Head of caudate nucleus (tissue), 42 donors: ENCODE measurements around the gene GCNT2.
"Not testable (repeated sequence)": the region's sequence is repeated elsewhere in the genome, so short reads cannot be mapped to it uniquely, and the experiment has no call there.

Source experiments
- DNase-seq, 42 donors: peaks; one replicate each; pipeline versions ENCODE4 v3.0.0 to v3.0.0-alpha.2; 2020 to 2021; ENCODE audit warnings: mixed read lengths in 7 of 42
- intact Hi-C: fragments of 100-400 bp; cut with DNase I; formaldehyde crosslinking; loops from one replicate; pipeline ENCODE4 v1.15.0; 2022

The GCNT2 gene

DNA sequence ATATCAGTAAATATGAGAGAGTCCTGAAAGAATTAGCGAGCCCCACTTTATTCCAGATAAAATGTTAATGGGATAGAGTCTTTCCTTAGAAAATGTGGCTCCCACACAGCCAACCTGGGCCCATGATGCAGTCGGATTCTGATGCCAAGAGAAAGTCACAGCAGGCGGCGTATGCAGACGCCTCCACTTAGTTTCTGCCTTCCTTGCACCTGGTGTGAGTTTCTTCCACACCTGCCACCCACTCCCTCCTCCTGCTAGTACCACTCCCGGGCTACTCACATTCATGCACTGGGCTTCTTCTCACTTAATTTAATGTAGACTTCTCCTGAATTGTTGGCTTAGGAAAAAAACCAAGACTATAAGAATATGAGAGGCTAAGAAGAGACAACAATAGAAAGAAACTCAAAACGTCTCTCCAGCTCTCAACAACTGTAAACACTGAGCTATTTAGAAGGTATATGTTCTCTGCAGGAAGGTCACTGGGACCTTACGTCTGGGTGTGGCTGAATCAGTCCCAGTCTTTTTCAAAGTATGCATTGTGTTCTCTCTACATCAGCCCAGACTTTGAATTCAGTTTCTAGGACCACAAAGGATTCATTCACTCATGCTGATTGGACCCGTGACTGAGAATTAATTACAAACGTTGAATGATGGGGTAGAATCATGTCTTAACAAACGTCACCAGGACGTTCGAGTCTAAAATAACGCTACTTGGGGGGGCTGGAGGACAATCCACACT is 70.4 kb downstream of the GCNT2 start:
- DNase-seq, result no peak
- intact Hi-C loops, result no loop called here

DNA sequence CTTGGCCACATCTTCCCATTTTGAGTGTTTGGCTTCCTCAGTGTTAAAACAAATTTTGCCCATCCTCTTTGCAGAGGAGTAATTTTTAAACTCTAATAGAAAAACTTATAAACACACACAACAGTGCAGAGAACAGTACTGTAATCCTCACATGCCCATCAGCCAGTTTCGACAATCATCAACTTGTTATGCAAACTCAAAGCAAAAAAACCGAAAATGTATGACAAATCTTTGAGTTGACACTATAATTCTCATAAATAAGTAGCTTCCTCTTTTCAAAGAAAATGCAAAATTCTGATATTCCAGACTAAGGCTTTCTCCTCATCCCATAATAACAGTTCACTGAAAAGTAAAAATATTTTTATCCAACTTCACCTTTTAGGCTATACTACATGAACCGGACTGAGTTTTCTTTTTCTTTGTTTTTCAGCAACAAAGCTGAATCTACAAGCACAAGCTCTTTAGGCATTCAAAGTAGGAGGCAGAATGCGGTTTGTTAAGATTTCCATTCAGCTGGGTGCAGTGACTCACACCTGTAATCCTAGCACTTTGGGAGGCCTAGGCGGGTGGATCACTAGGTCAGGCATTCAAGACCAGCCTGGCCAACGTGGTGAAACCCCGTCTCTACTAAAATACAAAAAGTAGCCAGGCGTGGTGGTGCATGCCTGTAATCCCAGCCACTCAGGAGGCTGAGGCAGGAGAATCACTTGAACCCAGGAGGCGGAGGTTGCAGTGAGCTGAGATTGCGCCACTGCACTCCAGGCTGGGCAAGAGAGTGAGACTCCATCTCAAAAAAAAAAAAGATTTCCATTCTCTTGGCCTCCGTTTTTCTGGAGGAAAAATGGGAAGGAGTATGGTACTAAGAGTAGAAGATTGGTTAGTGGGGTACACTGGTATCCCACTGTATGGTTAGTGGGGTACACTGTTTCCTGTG is 74.8 kb downstream of the GCNT2 start:
- no peak for DNase-seq
- intact Hi-C loops, result no loop called here

DNA sequence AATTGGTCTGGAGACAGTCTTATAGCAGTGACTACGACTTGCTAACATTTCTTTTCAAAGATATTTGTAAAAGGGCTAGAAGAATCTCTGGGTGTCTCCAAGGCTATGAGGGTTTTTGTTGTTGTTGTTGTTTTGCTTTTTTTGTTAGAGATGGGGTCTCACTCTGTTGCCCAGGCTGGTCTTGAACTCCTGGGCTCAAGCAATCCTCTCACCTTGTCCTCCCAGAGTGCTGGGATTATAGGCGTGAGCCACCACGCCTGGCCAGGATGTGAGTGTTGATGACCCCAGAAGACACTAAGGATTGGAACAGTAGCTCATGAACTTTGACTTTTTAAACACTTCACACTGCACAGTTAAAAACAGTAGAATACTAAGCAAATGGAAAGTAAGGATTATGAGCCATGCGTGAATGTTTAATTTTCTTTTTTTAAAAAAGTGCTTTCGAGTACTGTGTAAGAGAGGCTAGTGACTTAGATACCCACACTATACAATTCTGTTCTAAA is 76.4 kb downstream of the GCNT2 start:
- intact Hi-C loops, result no loop called here
- DNase-seq, result no peak

DNA sequence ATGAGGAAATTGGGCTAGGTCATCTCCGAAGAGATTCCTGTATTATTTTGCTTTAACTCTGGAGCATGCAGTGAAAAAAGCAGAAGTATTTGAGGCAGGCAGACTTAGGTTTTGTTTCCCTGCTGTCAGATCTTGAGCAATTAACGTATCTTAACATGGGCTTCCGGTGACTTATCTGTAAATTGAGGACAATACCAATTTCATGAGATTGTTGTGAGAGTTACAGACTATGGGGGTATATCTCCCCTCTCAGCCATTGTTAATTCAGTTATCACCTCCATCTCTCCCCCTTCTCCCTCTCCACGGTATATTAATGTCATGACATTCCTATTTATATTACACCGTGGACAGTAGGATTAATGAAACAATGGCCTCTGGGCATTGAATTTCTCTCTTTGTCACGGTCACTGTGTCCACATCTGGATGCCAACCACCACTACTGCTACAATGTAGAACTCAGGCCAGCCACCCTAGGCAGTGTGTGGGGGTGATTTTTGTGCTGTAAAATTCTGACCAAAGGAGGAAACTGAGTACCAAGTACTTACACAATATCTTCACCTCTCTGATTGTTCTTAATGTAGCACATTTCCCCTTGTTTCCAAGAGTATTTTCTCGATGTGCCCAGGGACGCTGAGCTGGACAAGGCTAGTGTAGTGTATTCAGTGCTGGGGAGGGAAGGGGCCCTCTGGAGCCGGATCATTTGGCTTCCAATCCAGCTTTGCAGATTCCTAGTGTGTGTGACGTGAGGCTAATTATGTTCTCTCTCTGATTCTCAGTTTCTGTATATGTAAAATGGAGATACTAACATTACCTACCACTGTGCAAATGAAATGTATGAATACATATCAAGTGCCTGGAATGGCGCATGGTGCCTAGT is 77.2 kb downstream of the GCNT2 start:
- intact Hi-C loops, result no loop called here
- no peak for DNase-seq

DNA sequence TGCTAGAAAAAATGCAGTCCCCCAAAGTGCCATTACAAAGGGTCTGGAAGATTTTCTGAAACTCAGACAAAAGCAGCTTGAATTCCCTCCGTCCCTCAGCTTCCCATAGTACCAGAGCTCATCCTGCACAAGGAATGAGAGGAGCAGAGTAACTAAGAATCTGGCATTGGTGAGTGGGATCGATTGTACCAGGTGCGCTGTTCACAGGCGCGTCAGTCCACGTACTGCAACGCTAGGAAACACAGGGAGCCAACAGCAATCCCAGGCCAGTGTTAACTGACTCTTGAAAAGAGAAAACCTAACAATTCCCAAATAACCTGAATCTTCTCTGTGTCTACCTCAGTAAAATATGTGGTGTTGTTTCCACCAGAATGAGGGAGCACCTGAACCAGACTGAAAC is 77.9 kb downstream of the GCNT2 start:
- intact Hi-C loops, result no loop called here
- DNase-seq, result no peak

DNA sequence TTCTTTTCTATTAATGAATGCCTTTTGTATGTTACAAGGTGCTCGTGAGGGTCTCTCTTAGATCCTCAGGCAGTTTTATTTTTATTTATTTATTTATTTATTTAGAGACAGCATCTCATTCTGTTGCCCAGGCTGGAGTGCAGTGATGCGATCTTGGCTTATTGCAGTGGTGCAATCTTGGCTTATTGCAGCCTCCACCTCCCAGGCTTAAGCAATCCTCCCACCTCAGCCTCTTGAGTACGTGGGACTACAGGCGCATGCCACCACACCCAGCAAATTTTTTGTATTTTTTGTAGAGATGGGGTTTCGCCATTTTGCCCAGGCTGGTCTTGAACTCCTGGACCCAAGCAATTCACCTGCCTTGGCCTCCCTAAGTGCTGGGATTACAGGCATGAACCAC is 79.5 kb downstream of the GCNT2 start:
- DNase-seq, intact Hi-C loops: not testable (repeated sequence)

DNA sequence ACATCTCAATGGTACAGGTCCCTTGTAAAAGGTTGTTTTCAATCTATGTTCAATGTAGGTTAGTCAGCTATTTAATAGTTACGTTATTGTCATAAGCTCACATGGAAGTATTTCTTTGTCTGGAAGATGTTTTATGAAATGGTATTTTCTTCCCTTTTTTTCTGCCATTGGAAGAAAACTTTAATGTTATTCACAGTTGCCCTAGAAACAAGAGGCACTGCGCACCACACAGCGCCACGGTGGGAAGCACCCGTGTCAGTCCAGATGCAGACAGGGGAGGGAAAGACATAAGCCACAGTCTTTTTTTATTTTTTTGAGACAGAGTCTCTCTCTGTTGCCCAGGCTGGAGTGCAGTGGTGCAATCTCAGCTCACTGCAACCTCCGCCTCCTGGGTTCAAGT is 82.1 kb downstream of the GCNT2 start:
- DNase-seq, result peak in 18 of 42 donors; percentile 7 to 53 (median 22)
- intact Hi-C loops, result no loop called here

DNA sequence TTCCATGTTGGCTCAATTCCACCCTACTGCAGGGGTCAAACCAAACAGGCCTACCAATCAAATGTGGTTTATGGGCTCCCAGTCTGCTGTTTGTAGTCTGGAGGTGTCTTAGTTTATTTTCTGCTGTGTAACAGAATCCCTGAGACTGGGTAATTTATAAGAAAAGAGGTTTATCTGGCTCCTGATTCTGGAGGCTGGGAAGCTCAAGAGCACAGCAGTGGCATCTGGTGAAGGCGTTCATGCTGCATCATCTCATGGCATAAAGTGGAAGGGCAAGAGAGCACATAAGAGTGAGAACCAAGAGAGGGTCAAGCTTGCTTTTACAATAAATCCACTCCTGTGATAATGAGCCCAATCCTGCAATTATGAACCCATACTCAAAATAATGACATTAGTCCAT is 87.9 kb downstream of the GCNT2 start:
- intact Hi-C loops, result no loop called here
- DNase-seq, result no peak

DNA sequence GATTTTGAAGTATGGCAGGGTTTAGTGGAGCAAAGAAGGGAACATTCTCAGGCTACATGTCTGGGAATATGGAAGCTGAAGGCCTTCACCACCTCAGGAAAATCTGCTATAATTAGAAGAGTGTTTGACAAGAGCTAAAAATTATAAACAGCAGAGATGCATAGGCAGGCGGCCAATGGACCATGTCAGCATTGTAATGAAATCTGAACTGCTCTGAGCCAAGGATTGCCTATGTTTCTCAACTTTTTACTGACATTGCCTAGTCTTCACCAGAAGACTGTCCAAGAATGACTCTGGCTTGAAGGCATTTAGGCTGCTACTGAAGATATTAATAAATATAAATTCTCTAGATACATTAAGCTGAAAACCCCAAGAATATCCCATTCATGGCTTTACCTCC is 89.1 kb downstream of the GCNT2 start:
- DNase-seq, result no peak

DNA sequence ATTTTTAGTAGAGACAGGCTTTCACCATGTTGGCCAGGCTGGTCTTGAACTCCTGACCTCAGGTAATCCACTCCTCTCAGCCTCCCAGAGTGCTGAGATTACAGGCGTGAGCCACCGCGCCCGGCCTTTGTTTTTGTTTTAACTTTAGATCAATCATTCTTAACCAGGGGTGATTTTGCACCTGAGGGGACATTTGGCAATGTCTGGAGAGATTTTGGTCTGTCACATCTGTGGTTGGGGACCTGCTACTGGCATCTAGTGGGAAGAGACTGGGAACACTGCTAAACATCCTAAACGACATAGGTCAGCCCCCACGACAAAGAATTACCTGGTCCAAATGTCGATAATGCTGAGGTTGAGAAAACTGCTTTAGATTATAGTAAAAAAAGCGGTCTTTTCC is 91.0 kb downstream of the GCNT2 start:
- no peak for DNase-seq
- intact Hi-C loops, result no loop called here

More for the DNA sequence above, 89.1 kb downstream of the GCNT2 start:
- intact Hi-C loops, result no loop called here

DNA sequence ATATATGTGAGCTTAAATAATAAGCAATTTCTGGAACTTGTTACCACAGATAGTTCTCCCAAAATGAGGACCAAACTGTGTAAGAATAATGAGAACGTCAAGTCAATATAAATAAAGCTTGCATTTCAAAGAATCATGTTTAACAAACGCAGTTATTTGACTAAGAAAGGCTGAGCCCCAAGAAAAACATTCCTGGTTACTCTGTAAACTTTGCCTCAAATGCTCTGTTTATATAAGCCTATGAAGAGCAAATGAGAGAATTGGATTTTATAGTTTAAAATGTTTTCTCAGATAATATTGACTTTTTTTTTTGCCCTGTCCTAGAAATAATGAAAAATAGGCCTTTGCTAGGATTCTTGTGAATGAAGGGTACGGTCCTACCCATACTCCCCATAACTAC is 91.9 kb downstream of the GCNT2 start:
- no peak for DNase-seq

DNA sequence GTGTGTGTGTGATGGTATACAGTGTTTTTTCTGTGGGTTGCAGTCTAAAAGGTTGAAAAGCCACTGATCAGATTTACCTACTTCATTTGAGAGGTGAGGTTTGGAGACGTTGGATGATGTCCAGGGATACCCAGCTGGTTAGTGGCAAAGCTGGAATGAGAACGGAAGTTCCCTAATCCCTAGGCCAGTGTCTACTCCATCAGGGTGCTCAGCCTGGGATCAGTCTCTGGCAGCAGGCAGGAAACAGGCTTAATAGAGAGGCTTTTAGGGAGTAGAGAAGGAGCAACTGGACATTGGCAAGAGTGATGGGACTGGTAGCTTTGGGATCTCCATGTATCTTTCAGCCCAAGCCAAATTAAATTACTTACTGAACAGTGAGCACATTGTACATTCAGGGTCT is 92.6 kb downstream of the GCNT2 start:
- intact Hi-C loops, result no loop called here
- DNase-seq, result no peak

More for the DNA sequence above, 91.9 kb downstream of the GCNT2 start:
- intact Hi-C loops, result no loop called here

DNA sequence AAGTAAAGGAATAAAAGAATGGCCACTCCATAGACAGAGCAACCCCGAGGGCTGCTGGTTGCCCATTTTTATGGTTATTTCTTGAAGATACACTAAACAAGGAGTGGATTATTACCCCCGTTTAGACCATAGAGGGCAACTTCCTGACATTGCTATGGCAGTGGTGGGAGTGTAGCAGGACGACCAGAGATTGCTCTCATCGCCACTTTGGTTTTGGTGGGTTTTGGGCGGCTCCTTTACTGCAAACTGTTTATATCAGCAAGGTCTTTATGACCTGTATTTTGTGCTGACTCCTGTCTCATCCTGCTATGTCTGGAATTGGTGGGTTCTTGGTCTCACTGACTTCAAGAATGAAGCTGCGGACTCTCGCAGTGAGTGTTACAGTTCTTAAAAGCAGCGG is 94.5 kb downstream of the GCNT2 start:
- intact Hi-C loops, result no loop called here

DNA sequence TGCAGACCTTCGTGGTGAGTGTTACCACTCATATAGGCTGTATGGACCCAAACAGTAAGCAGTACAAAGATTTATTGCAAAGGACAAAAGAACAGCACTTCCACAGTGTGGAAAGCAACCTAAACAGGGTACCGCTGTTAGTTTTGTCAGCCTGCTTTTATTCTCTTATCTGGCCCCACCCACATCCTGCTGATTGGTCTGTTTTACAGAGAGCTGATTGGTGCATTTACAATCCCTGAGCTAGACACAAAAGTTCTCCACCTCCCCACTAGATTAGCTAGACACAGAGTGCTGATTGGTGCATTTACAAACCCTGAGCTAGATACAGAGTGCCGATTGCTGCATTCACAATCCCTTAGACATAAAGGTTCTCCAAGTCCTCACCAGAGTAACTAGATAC is 95.1 kb downstream of the GCNT2 start:
- DNase-seq, intact Hi-C loops: not testable (repeated sequence)

More for the DNA sequence above, 94.5 kb downstream of the GCNT2 start:
- DNase-seq, result no peak

DNA sequence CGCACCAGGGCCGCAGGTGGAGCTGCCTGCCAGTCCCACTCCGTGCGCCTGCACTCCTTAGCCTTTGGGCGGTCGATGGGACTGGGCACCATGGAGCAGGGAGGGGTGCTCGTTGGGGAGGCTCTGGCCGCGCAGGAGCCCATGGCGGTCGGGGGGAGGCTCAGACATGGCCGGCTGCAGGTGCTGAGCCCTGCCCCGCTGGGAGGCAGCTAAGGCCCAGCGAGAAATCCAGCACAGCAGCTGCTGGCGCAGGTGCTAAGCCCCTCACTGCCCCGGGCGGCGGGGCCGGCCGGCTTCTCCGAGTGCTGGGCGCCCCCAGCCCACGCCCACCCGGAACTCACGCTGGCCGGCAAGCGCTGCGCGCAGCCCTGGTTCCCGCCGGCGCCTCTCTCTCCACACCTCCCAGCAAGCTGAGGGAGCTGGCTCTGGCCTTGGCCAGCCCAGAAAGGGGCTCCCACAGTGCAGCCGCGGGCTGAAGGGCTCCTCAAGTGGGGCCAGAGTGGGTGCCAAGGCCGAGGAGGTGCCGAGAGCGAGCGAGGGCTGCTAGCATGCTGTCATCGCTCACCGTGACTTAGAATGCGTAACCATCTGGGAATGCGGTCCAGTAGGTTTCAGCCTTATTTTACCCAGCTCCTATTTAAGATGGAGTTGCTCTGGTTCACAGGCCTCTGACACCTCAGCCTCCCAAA is 96.0 kb downstream of the GCNT2 start:
- intact Hi-C loops, result no loop called here
- DNase-seq, result no peak

DNA sequence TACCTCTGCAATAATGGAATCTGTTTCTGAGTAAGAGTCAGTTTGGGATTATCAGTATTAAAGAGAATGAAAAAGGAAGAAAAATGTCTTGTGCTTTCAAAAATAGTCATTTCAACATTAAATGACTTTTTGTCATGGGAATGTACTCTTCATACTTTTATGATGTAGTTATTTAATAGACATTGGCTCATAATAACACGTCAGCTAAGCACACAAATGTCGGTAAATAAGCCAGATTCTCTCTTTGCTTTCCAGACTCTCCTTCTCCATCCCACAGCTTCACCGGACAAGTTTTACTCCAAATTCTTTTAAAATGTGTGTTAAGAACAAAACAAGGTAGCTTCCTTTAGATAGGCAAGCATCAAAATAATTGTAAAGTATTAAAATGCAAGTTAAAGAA is 97.3 kb downstream of the GCNT2 start:
- no peak for DNase-seq
- intact Hi-C loops, result no loop called here

DNA sequence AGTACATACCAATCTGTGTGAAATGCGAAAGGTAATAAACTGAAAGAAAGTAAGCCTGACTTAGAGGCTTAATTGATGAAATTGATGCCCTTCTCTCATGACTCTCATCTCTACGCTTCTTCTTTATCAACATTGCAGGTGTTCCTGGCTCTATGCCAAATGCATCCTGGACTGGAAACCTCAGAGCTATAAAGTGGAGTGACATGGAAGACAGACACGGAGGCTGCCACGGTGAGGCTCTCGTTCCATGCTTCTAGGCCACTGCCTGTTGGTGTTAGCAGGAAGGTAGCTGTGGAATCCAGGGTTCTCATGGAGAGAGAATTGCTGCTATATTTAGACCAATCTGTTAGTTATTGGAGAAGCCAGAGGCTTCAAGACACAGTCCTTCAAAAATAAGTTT is 100.1 kb downstream of the GCNT2 start:
- intact Hi-C loops, result no loop called here
- no peak for DNase-seq

DNA sequence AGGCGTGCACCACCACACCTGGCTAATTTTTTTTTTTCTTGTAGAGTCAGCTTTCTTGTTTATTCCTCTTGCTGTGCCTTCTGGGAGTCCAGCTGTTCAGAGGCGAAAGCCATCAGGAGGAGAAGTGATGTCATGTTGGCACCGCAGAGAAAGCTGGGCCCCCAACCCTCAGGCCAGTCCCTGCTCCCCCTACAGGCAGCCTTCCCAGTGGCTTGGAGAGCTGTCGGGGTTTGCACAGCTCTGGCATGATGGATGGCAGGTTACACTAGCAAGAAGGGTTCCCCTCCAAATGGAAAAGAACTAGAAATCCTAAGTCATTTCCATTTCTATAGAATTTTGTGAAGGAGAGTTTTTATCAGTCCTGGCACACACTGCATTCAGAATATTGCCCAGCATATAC is 100.7 kb downstream of the GCNT2 start:
- no peak for DNase-seq
- intact Hi-C loops, result no loop called here

DNA sequence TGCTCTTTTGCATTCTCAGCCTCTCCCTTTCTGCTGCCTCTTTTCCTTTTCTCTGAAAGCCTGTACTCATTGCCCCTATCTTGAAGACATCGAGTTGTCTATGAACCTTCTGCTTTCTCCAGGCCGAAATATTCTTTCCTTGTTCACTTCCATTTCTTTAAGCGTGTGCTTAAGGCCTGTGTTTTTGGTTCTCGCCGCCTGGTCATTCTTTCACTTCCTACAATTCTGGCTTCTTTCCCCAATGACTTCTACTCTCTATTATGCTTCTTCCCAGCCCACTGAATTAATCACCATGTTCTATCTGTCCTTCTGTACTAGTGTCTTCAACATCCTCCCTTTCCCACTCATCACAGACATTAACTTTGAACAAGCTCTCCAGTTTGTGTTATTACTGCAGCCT is 103.7 kb downstream of the GCNT2 start:
- intact Hi-C loops, result no loop called here
- DNase-seq, result no peak
